HepG2 (cell line): ENCODE measurements around the gene CREBZF. TPM values are rescaled to one million over a fixed set of nuclear protein-coding genes. Genes with fewer than 3 reads are reported as not detected.

Experiments used
- ATF2 ChIP-seq: sonication (generic); formaldehyde crosslinking; IDR thresholded peaks from 2 replicates; pipeline ENCODE4 v1.4.0; 2020; ENCODE audit warnings: missing genetic modification reagents
- GMEB2 ChIP-seq: IDR thresholded peaks from 2 replicates; pipeline ENCODE4 v1.6.1; 2016; ENCODE audit warnings: missing biosample characterization, missing genetic modification reagents, low read depth
- HCFC1 ChIP-seq: fragments of 150-350 bp; IDR thresholded peaks from 2 replicates; pipeline ENCODE4 v1.6.1; 2014; ENCODE audit warnings: low read depth, low read length
- MLLT10 ChIP-seq: sonication (generic); formaldehyde crosslinking; IDR thresholded peaks from 2 replicates; pipeline ENCODE4 v1.4.0; 2020; ENCODE audit warnings: missing genetic modification reagents
- MTERF4 ChIP-seq: sonication (generic); formaldehyde crosslinking; IDR thresholded peaks from 2 replicates; pipeline ENCODE4 v1.8.0; 2023; ENCODE audit warnings: mild to moderate bottlenecking, missing genetic modification reagents
- PHF8 ChIP-seq: sonication (generic); formaldehyde crosslinking; IDR thresholded peaks from 2 replicates; pipeline ENCODE4 v1.5.0; 2020; ENCODE audit warnings: missing genetic modification reagents
- POLR2AphosphoS5 ChIP-seq: IDR thresholded peaks from 2 replicates; pipeline ENCODE4 v1.6.1; 2012; ENCODE audit warnings: low read depth, low read length
- PRDM10 ChIP-seq: sonication (generic); formaldehyde crosslinking; IDR thresholded peaks from 2 replicates; pipeline ENCODE4 v1.4.0; 2020; ENCODE audit warnings: low read depth, missing genetic modification reagents
- RBM39 ChIP-seq: fragments of 200-400 bp; formaldehyde crosslinking; IDR thresholded peaks from one replicate; pipeline ENCODE4 v1.6.1; 2018; ENCODE audit warnings: antibody characterized with exemption, mild to moderate bottlenecking, low read depth, low read length; ENCODE audit not compliant: poor library complexity, severe bottlenecking
- RXRA ChIP-seq: sonication (generic); formaldehyde crosslinking; IDR thresholded peaks from 2 replicates; pipeline ENCODE4 v1.5.1; 2020; ENCODE audit warnings: missing genetic modification reagents
- USF2 ChIP-seq, 2 experiments: sonication (generic) in 1 of 2; formaldehyde crosslinking in 1 of 2; IDR thresholded peaks; 2 replicates each; pipeline versions ENCODE4 v1.5.1 to v1.6.1; 2011 to 2020; ENCODE audit warnings: borderline replicate concordance in 1 of 2, low read depth in 1 of 2, low read length in 1 of 2, mild to moderate bottlenecking in 1 of 2, missing genetic modification reagents in 1 of 2, moderate library complexity in 1 of 2
- ZBTB25 ChIP-seq: IDR thresholded peaks from 2 replicates; pipeline ENCODE4 v1.6.1; 2018; ENCODE audit warnings: missing genetic modification reagents
- ZKSCAN5 ChIP-seq: sonication (generic); formaldehyde crosslinking; IDR thresholded peaks from 2 replicates; pipeline ENCODE4 v1.5.1; 2020; ENCODE audit warnings: mild to moderate bottlenecking, missing genetic modification reagents
- polyA plus RNA-seq, 8 experiments: library from polyadenylated mRNA; depleted of rRNA in 3 of 8; stranded (reverse) in 7 of 8; unstranded in 1 of 8; fragments of >200 nt; fragmentation: Illumina TruSeq in 4 of 8; extraction: Trizol in 4 of 8; gene quantifications; 2 replicates each; pipeline versions ENCODE4 v1.2.1 to v1.2.3, GENCODE V29; 2011 to 2016; ENCODE audit warnings: low read depth in 4 of 8, missing spikeins in 1 of 8, mixed read lengths in 1 of 8; ENCODE audit not compliant: insufficient read depth in 1 of 8
- total RNA-seq, 5 experiments: library from RNA; depleted of rRNA; stranded (reverse); fragments of >200 nt; fragmentation: Illumina TruSeq; extraction: Trizol; gene quantifications; 2 replicates each; pipeline ENCODE4 v1.2.3, GENCODE V29; 2016; ENCODE audit warnings: low read depth in 1 of 5

The CREBZF gene
- total and polyA plus RNA-seq, 2 of the 13 experiments (the other 11 are each of a cell fraction or from before 2014, with no cell fraction given) = 30.6 to 43.1 TPM

- TF ChIP-seq GMEB2 (CRISPR knock-in tag) (peak; percentile 63), PRDM10 (CRISPR knock-in tag) (no peak; the same call in 1 of the 2 replicates), MLLT10 (CRISPR knock-in tag) (0 out of 2 replicates have a peak, but pooled peaks have one; percentile 54), RXRA (CRISPR knock-in tag) (no peak; the same call in 1 of the 2 replicates), POLR2AphosphoS5 (peak; percentile 90), ZBTB25 (CRISPR knock-in tag) (peak; percentile 77; the same call in 1 of the 2 replicates), PHF8 (peak; percentile 99), ZKSCAN5 (CRISPR knock-in tag) (no peak), MTERF4 (CRISPR knock-in tag) (peak; percentile 40; the same call in 1 of the 2 replicates), HCFC1 (peak; percentile 26; the same call in 1 of the 2 replicates), USF2 (IDR thresholded peaks at IDR 0.05; ENCODE audit: low read depth, low read length) (no peak), USF2 (CRISPR knock-in tag; IDR thresholded peaks at IDR 0.05; ENCODE audit: borderline replicate concordance) (no peak), RBM39 (peak; percentile 56), ATF2 (CRISPR knock-in tag) (peak; percentile 67; the same call in 1 of the 2 replicates)
These were observed at the start of gene CREBZF (continued) for GRCh38 chr11:85664615-85665481.
